HG03066 (cell line): ENCODE data around the gene CAMTA1.

Source experiments
- ATAC-seq: cut with Tn5 transposase; IDR thresholded peaks from one replicate; pipeline ENCODE4 v1.9.1; 2021; ENCODE audit warnings: low read depth; ENCODE audit not compliant: unreplicated experiment

Gene CAMTA1

DNA sequence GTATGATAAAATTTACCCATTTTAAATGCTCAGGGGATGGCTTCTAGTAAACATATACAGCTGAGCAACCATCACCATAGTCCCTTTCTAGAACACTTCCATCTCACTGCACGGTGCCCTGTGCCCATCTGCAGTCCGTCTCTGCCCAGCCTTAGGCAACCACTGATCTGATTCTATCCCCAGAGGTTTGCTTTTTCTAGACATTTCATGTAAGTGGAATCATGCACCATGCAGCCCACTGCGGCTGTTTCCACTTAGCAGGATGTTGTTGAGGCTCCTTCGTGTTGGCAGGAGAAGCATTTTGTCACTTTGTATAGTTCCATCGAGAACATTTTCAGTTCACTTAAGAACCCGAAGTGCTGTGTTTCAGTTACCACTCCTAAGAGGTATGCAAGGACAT is 958.1 kb downstream of the CAMTA1 start:
- no peak for ATAC-seq

- ATAC-seq: no peak
These were observed 959.6 kb downstream of the CAMTA1 start for GRCh38 chr1:7744882-7745281.

- ATAC-seq: no peak
These were observed 960.5 kb downstream of the CAMTA1 start for GRCh38 chr1:7745783-7746182.

- no peak for ATAC-seq
These were observed 962.4 kb downstream of the CAMTA1 start for GRCh38 chr1:7747605-7748004.

DNA sequence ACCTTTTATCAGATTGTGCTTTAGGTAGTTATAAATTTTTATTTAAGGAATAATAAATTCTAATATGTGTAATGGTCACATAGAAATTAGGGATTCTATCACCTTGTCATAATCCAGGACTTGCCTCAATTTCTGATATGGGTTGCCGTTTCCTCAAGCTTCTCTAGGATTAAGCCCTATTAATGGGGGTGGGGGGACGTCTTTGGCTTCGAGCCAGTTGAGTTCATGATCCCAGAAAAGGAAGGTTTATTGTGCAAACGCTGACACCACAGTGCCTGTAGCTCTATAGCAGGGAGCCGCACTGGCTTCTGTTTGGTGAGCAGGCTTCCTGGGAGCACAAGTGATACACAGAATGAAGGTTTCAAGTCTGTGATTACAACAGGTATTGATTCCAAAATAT is 963.9 kb downstream of the CAMTA1 start:
- ATAC-seq: no peak

DNA sequence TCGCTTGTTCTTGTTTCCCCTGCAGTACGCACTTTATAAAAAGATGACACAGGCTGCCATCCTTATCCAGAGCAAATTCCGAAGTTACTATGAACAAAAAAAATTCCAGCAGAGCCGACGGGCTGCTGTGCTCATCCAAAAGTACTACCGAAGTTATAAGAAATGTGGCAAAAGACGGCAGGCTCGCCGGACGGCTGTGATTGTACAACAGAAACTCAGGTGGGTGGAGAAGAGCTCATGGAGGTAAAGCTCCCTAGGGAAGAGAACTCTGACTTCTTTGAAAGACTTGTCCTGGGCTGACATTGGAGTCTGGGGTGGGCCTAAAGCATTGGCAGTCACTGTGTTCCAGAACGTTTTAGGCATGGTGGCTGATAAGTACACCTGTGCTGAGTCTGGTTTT is 965.9 kb downstream of the CAMTA1 start:
- ATAC-seq: no peak

- no peak for ATAC-seq
These were observed 967.5 kb downstream of the CAMTA1 start for GRCh38 chr1:7752512-7753417.

GRCh38 chr1:7753641-7754040 is 968.4 kb downstream of the CAMTA1 start:
- ATAC-seq: no peak

- no peak for ATAC-seq
These were observed 969.0 kb downstream of the CAMTA1 start for GRCh38 chr1:7754234-7754633.

DNA sequence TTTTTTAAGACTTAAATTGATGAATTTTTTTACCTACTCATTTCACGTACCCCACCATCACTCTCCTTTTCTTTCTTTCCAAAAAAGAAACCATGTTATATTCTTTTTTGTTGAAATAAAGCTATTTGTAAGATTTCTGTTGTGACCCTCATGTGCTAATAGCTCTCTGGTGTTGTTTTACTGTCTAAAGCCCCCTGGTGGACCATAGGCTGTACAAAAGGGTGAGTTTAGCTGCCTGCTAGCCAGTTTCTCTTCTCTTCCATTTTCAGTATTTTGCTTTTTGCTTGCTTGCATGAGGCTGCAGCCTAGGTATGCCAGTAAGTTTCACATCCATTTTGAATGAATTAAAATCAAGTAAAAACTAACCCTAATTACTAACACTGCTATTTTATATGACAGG is 970.2 kb downstream of the CAMTA1 start:
- ATAC-seq: no peak

GRCh38 chr1:7760245-7760644 is 975.0 kb downstream of the CAMTA1 start:
- ATAC-seq: no peak

- ATAC-seq: no peak
These were observed 975.8 kb downstream of the CAMTA1 start for GRCh38 chr1:7761103-7761502.

DNA sequence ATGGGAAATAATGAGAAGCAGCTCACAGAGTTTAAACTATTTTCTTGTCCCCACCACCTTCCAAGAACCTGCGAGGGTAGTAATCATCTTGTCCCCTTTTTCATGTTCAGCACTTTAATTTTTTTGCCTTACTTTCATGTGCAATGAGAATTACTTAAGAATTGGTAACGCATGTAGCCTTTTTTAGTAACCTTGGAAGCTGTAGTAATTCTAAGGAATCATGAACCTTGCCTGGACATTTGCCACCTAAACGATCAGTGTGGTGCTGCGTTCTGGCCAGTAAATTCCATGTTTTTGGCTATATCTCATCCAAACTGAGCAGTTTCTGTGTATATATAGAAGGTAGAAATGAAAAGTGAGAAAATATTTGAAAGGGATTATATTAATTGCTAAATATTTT is 981.9 kb downstream of the CAMTA1 start:
- ATAC-seq: no peak

DNA sequence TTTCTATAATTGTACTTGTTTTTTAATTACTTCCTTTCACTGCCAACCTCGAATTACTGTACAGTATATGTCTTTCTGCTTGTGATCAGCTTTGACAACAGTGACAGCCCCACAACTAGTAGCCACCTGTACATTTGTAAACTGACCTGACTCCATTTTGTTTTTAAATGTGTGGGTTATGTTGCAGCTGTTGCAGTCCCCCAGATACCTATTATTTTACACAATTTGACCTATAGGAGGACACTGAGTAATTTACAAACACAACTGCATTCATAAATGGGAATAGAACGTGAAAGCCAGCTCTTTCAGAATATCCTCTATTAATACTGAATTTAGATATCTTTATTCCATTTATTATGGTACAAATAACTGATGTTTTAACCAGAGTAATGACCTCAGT is 983.3 kb downstream of the CAMTA1 start:
- ATAC-seq: no peak

GRCh38 chr1:7769673-7770412 is 984.6 kb downstream of the CAMTA1 start:
- no peak for ATAC-seq

GRCh38 chr1:7770669-7770996 is 985.4 kb downstream of the CAMTA1 start:
- peak; percentile 11 for ATAC-seq

DNA sequence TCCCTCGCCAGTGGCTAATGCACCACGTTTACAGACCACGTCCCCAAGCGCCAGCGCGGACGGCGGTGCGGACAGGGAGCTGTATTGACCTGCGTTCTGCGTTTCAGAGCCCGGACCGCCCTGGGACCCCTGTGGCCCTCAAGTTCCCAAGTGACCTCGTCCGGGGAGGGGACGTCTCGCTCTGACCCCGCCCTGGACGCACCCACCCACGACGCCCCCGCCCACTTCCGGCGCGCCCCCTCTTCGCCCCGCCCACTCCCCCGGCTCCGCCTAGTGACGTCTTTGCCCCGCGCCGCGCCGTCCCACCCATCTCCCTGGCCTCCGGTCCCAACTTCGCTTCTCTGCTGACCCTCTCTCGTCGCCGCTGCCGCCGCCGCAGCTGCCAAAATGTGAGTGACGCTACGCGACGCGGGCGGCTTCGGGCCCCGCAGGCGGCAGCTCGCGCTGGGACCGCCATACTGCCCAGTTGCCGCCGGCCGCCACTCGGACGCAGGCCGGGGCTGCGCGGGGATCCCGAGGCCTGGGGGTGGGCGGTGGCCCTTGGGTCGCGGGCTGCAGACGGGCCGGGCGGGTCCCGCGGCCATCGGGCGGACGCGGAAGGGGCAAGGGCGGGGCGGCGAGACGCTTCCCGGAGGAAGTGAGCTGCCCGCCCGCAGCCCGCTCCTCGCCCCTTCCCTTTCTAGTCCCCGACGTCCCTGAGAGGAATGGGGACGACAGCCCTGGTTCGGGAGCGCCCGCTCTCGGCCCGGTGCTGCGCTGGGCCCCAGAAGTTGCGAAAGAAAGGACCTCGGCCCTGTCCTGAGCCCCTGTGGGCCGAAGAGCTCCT is 986.0 kb downstream of the CAMTA1 start, which contains the start of gene VAMP3:
Gene VAMP3, plus strand, starts transcription at position 300 of the 826 bp plus-strand sequence. Its CDS starts 88 bp downstream, at position 388.
- peak; percentile 63 for ATAC-seq

GRCh38 chr1:7771823-7772299 is 986.6 kb downstream of the CAMTA1 start:
- peak; percentile 19 for ATAC-seq

DNA sequence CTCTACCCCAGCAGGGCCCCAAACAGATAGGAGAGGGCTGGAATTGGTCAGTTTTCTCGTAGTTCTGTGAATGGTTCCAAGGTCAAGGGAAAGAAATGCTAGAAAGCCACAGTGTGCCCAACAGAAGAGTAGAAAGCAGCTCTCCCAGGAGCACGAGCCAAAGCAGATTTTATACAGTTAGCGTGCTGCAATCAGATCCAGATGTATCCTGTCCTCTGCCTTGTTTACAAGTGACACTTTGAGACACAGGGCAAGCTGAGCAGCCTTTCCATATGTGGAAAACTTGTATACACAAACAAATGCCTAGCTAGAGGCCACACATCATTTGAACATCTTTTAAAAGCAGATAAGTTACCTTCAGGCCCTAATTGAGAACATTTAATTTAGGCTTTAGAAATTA is 992.3 kb downstream of the CAMTA1 start:
- no peak for ATAC-seq

DNA sequence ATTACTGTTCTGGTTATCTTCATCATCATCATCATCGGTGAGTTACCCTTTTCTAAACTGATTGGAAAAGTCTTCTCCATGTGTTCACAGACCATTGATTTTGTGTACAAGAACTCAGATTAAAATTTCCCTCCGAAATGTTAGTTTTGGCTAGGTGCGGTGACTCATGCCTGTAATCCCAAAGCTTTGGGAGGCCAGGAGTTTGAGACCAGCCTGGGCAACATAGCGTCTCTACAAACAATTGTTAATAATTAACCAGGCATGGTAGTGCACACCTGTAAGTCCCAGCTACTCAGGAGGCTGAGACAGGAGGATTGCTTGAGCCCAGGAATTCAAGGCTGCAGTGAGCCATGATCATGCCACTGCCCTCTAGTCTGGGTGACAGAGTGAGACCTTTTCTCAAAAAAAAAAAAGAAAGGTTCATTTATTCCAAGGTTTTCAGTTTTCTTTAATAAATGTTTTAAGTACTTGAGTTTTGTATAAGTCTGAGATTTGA is 992.9 kb downstream of the CAMTA1 start:
- no peak for ATAC-seq

GRCh38 chr1:7780976-7781375 is 995.7 kb downstream of the CAMTA1 start:
- no peak for ATAC-seq
